Left kidney (tissue), 8 donors: ENCODE data around the gene TMEM179. TPM values are rescaled to one million over a fixed set of nuclear protein-coding genes. Genes with fewer than 3 reads are reported as not detected.
"Not testable (repeated sequence)": the region's sequence is repeated elsewhere in the genome, so short reads cannot be mapped to it uniquely, and the experiment has no call there.

Experiments
- DNase-seq: peaks from one replicate; pipeline ENCODE4 v3.0.0-alpha.2; 2013
- long read RNA-seq, 8 donors: transcript quantifications; one replicate each; lab custom pipeline, GENCODE V29; 2026
- polyA plus RNA-seq: library from polyadenylated mRNA; unstranded; fragments of 120-200 nt; gene quantifications from one replicate; pipeline ENCODE4 v1.2.1, GENCODE V29; 2013; ENCODE audit not compliant: insufficient read length

TMEM179 gene
- polyA plus RNA-seq: 0.60 TPM
- long read RNA-seq, donor 1, partial matches to known transcripts: 0 of 4 reads
- long read RNA-seq, donor 1, other reads (novel, unspliced or antisense): 0 of 4 reads
- long read RNA-seq, donor 2, partial matches to known transcripts: 0 of 3 reads
- long read RNA-seq, donor 2, other reads (novel, unspliced or antisense): 0 of 3 reads
- long read RNA-seq, donor 3: 0 reads
- long read RNA-seq, donor 4, partial matches to known transcripts: 0 of 2 reads
- long read RNA-seq, donor 4, other reads (novel, unspliced or antisense): 0 of 2 reads
- long read RNA-seq, donor 5, partial matches to known transcripts: 0 of 2 reads
- long read RNA-seq, donor 5, other reads (novel, unspliced or antisense): 0 of 2 reads
- long read RNA-seq, donor 6, partial matches to known transcripts: 0 of 3 reads
- long read RNA-seq, donor 6, other reads (novel, unspliced or antisense): 0 of 3 reads
- long read RNA-seq, donor 7: 0 reads
- long read RNA-seq, donor 8, partial matches to known transcripts: 0 of 1 reads
- long read RNA-seq, donor 8, other reads (novel, unspliced or antisense): 0 of 1 reads

DNA sequence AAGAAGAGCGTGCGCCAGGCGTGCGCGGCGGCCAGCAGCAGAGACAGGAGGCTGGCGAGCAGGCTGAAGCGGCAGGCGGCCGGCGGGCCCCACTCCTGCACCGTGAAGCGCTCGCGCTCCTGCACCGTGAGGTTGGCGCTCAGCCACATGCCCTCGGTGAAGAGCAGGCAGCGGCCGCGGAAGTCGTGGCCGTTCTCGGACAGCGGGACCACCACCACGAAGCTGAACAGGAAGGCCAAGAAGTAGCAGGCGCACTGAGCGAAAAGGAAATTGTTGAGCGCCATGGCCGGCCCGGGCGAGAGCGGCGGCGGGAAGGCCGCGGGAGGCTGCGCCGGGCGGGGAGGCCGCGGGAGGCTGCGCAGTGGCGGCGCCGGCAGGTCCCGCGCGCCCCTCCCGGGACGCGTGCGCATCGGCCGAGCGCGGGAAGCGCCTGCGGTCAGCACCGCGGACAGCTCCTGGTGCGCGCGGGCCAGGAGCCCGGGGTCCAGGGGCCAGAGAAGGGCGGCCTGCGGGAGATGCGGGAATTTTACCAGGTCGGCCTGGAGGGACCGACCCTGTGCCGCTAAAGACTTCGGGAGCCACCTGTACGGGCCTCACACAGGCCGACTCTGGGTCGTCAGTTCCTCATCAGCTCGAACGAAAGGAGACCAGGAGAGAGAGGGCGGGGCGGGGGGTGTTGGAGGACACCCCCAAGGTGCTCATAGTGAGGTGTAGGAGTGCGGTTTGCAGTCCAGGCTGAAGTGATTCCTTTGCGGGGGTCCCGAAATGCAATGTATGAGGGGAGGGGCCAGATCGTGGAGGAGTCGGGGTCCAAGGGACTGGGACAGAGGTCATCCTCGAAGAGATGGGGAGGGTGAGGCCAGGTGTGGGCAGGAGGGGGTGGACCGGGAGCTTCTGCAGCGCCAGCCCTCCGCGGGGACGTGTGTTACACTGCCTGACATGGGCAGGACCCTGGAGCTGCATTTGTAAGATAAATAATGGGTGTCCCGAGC lies at the start of gene TMEM179:
TMEM179 (minus strand) TSS at position 315 of the 992 bp plus-strand sequence; CDS start at position 284, 31 bp downstream.
- peak; percentile 61 for DNase-seq

DNA sequence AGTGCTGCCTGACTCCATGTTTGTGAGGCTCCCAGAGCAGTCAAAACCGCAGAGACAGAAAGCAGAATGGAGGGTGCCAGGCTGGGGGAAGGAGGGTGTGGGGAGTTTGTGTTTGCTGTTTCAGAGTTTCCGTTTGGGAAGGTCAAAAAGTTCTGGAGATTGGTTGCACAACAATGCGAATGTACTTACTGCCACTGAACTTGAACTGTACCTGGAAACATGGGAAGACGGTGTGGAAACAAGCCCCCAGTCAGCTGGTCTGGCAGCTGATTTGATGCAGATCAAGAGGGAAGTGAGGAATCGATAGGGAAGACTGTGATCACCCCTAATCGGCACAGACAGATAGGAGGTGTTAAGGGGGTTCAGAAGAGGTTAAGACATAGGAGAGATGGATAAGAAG lies 49.5 kb upstream of the TMEM179 start:
- DNase-seq: no peak

DNA sequence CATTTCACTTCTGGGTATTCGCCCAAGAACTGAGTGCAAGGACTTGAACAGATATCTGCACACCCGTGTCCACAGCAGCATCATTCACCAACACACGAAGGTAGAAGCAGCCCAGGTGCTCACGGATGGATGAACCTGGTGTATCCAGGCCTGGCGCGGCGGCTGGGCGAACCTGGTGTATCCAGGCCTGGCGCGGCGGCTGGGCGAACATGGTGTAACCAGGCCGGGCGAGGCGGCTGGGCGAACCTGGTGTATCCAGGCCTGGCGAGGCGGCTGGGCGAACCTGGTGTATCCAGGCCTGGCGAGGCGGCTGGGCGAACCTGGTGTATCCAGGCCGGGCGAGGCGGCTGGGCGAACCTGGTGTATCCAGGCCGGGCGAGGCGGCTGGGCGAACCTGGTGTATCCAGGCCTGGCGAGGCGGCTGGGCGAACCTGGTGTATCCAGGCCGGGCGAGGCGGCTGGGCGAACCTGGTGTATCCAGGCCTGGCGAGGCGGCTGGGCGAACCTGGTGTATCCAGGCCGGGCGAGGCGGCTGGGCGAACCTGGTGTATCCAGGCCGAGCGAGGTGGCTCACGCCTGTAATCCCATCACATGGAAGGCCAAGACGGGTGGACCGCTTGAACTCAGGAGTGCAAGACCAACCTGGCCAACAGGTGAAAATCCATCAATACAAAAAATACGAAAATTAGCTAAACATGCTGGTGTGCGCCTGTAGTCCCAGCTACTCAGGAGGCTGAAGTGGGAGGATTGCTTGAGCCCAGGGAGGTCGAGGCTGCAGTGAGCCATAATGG lies 48.8 kb upstream of the TMEM179 start:
- DNase-seq: not testable (repeated sequence)

DNA sequence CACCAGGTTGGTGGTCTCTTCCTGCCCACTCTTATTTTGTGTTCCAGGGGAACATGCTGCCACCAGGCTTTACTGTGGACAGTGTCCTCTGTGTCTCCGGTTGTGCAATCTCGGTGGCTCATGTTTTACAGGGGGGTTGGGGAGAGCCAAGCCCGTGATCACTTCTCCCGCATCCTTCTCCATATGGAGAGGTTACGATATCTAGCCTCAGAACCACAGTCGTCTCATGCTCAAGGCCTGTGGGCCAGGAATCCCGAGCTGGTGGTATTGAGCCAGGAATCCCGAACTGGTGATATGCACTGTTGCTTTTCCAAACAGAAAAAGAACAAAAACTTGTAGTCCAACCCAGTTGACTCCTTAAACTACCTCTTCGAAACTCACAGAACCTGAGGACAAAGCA lies 47.8 kb upstream of the TMEM179 start:
- DNase-seq: no peak

DNA sequence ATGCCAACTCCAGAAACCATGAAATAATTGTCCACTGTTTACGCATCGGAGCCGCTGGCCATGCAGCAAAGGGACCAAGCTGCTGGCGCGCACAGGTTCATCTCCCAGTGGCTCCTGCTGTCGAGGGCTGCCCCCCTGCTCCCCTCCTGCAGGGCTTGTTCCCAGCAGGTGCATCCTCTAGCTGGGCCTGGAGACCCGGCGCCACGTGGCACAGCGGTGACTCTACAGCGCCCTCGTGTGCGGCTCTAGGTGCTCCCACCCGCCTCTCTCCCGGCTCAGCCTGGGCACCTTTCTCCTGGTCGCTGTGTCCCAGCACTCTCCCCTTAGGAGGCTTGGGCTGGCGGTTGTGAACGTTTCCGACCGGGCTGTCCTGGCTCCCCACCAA lies 47.3 kb upstream of the TMEM179 start:
- DNase-seq: no peak

DNA sequence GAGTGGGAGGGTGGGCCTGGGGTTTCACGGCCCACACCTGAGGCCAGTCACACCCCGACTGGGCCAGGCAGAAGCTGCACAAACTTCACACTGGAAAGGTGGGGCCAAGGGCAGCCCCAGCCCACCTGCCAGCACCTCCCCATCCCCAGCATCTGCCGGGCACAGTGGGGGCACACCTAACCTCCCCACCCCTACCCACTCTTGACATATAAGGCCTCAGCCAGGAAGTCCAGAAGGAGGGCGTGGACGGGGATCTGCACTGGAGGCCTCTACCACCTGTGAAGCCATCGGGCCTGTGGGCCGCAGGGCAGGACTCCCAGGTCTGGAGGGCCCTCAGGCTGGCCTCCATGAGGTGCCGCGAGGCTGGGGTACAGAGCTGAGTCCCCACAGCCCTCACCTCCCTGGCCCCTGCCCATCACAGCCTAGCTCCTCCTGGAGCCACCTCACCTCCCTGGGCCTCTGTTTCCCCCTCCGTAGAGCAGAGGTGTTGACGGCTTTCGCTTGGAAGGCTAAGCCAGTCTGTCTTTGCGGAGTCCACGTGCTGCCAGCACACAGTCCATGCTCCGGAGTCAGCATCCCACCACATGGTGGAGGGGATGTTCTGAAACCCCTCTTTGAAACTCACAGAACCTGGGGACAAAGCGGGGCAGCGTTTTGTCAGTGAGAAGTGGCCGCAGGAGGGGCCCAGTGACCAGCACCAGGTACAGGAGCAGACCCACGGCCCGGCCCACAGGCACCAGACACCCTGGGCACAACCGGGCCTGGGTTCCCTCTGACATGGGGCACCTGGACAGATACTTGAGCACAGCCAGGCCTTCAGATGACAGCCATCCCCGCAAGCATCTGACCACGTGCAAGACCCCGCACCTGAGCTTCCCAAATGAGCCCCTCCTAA lies 46.7 kb upstream of the TMEM179 start:
- DNase-seq: no peak

DNA sequence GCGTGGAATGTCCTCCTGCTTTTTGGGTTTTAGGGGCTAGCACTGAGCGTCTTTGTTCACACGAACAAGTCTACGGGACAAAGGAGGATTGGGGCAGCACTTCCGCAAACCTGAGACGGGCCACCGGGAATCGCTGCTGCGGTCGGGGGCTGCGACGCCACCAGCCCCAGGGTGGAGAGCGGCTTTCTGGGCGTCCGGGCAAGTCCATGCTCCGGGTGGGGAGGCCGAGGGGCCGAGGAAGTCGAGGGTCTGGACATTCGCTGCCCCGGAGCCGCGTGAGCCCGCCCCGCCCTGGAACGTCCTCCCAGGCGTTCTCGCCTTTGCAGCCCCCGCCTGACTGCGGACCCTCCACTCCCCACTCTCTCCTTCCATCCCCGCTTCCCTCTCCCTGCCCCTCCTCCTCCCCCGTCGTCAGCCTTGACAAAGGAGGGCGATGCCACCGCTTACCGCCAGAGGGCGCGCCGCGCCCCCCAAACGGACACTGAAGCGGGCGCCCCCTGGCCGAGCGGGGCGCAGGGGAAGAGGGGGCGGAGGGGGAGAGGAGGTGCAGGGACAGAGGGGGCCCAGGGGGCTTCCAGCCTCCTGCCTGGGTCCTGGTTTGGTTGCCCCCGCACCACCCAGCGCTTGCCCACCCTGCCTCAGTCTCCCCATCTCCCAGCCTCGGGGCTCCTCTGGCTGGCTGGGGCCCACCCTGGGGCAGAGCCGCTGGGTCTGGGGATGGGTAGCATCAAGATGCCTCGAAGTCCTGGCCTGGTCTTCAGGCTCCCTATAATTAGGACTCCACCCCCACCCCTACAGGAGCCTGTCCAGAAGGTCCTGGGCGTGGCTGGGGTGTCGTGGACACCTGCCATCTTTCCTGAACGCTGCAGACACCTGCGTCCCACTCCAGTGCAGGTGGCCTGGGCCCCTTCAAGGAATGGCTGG lies 45.7 kb upstream of the TMEM179 start:
- peak; percentile 76 for DNase-seq

DNA sequence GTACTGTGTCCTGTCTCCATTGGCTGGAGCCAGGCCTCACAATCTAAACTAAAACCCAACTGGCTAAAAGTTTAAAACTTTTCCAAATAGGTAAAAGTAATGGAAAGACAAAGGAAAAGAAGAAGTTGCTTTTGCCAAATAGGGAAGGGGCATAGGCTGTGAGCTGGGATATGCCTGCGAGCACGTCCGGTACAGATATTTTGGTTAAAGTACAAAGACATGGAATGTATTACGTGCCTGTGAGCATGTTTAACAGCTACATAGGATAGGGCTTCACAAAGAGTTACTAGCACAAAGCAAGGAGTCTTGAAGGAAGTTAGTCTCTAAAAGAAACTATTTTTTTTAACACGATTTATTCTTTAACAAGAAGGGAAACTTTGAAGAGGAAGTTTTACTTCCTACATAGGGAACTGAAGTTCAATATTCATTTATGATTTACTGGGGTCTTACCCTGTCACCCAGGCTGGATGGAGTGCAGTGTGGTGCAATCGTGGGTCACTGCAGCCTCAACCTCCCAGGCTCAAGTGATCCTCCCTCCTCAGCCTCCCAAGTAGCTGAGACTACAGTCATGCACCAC lies 43.0 kb upstream of the TMEM179 start:
- DNase-seq: no peak

DNA sequence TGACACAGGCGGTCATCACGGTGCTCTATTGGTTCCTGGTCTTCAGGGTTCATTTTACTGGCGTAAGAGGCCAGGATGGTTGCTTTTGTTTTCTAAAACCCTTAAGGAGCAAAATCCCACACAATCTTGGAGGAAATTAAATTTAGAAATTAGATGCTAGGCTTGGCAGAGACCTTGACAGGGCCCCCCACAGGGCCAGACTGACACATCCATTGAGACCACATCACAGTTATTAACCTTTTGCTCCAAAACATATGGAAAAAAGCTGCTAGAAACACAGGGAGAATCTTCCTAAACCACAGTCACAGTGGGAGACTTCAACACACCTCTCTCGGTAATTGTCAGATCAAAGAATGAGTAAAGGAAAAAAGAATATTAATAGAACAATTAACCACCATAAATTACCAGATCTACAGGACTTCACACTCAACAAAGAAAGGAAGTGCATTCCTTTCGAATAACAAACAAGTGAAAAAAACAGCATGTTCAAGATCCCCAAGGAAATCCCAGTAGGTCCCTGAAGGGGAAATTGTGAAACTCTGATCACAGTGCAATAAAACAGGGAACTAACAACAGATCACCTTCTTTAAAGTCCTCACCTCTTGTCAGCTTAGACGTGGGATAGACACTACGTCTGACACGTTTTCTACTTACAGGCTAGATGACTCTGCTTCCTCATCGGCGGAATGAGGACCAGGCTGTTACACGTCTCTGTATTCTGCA lies 40.2 kb upstream of the TMEM179 start:
- DNase-seq: no peak

DNA sequence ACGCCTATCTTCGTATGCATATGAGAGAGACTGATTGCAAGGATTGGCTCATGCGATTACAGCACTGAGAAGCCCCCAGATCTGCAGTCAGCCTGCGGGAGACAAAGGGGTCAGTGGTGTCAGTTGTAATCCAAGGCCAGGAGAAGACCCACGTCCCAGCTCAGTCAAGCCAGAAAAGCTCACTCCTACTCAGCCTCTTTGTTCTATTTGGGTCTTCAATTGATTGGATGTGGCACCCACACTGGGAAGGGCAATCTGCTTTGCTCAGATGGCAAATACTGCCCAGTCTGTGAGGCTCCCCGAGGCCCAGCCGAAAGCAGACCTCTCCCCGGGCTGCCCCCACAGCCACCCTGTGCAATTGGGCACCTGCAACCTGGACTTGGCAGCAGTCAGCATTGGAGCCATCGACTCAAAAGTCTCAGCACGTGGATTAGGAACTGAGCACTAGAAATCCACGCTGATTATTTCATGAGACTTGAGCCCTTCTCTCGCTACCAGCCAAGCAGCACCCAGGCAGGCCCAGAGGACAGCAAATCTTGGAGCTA lies 39.6 kb upstream of the TMEM179 start:
- no peak for DNase-seq

DNA sequence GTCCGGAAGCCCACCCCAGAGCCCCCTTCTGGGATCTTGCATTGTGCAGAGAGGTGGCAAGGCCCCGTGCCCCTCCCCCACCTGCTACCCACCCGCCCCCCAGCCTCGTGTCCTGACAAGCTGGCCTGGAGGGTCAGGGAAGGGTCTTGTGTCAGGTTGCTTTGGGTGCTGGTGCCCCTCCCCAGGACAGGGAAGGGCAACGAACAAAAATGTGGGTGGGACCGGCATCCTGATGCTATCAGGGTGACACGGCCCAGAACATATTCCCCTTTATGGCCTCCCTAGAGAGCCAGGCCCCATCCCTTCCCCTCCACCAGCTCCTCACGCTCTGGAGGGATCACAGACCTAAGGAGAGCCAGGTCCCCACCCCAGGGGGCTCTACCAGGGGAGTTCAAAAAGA lies 38.7 kb upstream of the TMEM179 start:
- DNase-seq: no peak

DNA sequence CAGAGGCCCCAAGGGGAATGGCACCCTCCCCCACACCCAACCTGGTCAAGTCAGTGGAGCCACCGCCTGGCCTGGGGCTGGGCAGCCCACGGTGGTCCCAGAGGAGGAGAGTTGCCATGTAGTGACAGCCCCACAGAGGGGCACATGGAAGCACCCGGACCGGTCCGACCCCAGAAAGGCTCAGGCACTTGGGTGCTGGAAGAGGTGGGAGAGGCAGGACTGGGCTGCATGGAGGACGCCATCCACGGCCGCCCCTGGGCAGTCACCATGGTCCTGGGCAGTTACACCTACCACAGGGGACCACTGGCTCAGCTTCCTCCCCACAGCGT lies 37.9 kb upstream of the TMEM179 start:
- DNase-seq: no peak

DNA sequence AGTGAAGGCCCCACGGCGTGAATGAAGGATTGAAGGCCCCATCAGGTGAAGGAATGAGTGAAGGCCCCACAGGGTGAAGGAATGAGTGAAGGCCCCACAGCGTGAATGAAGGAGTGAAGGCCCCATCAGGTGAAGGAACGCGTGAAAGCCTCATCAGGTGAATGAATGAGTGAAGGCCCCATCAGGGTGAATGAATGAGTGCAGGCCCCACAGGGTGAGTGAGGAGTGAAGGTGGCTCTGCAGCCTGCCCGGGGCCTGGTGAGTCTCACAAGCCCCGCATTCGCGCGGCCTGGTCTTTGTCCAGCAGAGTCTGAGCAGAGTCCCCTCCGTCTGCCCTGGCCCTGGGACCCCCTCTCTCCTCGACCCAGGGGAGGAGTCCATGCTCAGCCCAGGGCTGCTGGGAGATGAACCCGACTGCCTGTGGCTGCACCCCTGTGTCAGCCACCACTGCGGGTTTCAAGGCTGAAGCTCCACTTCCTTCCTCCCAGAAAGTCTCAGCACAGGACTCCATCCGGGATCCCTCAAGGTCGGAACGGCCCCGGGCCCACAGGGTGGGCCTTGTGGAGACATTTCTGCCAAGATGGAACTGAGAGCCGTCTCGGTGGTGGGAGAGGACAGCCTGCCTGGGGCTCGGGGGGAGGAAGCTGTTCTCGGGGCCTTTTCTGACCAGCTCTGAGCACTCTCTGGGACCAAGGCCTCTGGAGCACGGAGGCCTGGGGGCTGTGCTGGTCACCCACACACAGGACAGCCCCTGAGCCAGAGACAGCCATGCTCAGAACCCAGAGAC lies 37.4 kb upstream of the TMEM179 start:
- no peak for DNase-seq

DNA sequence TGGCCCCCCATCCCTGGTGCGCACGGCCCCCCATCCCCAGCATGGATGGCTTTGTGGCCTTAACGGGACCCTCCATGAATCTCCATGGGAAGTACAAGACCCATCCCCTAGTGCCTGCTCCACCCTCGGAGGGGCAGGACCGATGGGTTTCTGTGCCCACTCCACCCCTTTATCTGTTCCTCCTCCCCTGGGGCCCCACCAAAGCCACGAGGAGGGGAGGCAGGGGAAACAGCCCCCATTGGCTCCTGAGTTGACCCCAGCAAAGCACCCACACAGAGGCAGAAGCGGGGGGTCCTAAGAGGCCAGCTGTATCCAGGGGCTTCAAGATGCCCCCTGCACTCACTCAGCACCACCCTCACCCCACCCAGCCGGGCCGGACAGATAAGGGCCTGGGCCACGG lies 36.1 kb upstream of the TMEM179 start:
- DNase-seq: no peak

DNA sequence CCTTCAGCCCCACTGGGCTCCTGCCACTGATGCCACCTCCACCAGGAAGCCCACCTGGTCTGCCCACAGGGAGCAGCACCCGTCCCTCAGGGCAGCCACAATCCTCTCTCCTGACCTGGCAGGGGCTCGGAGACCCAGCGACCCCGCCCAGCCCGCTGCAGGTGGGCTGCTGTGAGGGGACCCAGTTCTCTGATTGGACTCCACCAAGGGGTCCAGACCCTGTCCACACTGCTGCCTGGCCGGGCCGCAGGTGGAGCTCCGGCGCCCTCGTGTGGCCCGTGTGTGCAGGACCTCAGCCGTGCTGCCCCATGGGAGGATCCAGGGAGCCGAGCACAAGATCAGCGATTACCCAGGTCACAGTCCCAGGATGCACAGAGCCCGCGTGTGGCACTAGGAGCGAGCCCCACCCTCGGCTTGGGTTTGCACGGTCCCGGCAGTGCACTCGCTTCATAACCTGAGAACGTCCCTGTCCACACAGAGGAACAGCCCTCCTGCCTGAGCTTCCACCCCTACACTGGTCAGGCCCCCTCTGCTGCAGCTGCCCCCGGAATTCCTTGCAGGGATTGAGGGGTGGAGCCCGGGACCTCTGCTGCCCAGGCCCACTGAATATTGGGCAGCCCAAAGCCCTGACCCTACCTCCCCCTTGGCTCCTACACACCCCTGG lies 35.4 kb upstream of the TMEM179 start:
- peak; percentile 56 for DNase-seq

DNA sequence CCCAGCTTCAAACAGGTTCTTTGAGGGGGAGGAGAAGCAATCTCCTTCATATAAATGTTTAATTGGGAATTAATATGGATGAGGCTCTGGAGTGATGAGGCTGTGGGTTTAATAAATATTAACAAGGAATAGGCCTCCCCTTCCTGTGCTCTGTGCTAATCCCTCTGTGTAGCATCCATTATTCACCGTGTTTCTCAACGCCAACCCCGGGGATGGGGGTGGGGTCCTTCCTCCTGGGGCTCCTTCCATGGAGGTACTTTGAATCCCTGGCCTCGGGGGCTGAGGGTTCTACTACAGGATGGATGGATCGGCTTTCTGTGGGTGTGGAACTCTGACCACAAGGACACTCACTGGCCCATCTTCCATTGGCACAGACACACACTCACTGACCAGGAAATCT lies 34.9 kb upstream of the TMEM179 start:
- no peak for DNase-seq

DNA sequence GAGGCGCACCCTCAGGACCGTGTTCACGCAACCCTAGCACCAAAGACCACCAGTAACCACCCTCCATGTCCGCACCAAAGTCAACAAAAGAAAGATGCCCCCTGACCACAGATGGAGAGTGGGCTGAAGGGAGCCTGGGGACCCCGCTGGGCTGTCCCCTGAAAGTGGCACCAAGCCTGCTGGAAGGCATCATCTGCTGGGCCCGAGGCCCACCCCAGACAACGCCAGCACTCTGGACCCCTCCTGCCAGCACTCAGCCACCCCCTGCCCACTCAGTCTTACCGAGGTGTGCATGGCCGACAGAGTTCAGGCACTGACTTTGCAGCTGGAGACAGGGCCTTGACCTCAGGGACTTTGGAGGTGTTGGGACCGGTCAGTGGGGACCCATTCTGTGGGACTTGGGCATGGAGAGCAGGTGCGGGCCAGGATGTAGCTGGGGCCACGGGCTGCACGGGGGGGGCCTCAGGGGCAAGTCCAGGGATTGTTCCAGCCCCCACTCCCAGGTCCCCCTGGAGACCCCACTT lies 34.4 kb upstream of the TMEM179 start:
- no peak for DNase-seq
